HCT116 (cell line): Measurements from ENCODE around the gene GK. TPM values are rescaled to one million over a fixed set of nuclear protein-coding genes. Genes with fewer than 3 reads are reported as not detected.

Experiments used
- ATAC-seq: fragments of 200-7000 bp; cut with Tn5 transposase; 2 replicates; pipeline ENCODE4 v1.9.1; 2020; ENCODE audit warnings: mild to moderate bottlenecking, moderate library complexity
- BruUV-seq: library from RNA; stranded (reverse); fragments of 400-500 nt; replicated peaks from 2 replicates; lab custom pipeline; 2021; lab: Mats Ljungman, UMichigan
- CTCF ChIA-PET: fragments of 300-600 bp; sonication (Branson Sonifier 250); formaldehyde crosslinking; loops from one replicate; lab custom pipeline; 2021; ENCODE audit warnings: antibody characterized with exemption; lab: Charles Lee
- POLR2A ChIA-PET: fragments of 300-600, 350-600 bp; sonication (Branson Sonifier 250); formaldehyde crosslinking; loops from one replicate; lab custom pipeline; 2021; ENCODE audit warnings: antibody characterized with exemption; lab: Charles Lee
- RAD21 ChIA-PET, 2 experiments: fragments of 300-600 bp; sonication (Branson Sonifier 250); formaldehyde crosslinking; loops; one replicate each; lab custom pipeline; 2023; ENCODE audit warnings: low total read pairs in 2 of 2; ENCODE audit not compliant: uncharacterized antibody in 2 of 2, unreplicated experiment in 2 of 2, low non-redundant PET in 1 of 2; lab: Charles Lee
- DNase-seq: peaks from one replicate; pipeline ENCODE4 v3.0.0-alpha.2; 2010; ENCODE audit warnings: low read depth, low spot score
- H2AFZ ChIP-seq: fragments of 200-600 bp; shearing (Covaris generic), sonication (generic); 2 replicates; pipeline ENCODE4 v1.6.1; 2017; ENCODE audit warnings: low read depth, mixed run types, mixed read lengths, antibody characterized with exemption, low read length; ENCODE audit not compliant: poor library complexity, severe bottlenecking
- H3K27ac ChIP-seq: 2 replicates; pipeline ENCODE4 v1.5.1; 2012; ENCODE audit warnings: low read depth, low read length
- H3K27me3 ChIP-seq: fragments of 200-600 bp; sonication (generic); 2 replicates; pipeline ENCODE4 v1.6.1; 2016; ENCODE audit warnings: mixed run types, low read length, mixed read lengths; ENCODE audit not compliant: insufficient read depth
- H3K36me3 ChIP-seq, 2 experiments: fragments of 200-500 bp in 1 of 2; fragments of 200-600 bp in 1 of 2; sonication (Bioruptor generic) in 1 of 2; sonication (generic) in 1 of 2; 2 replicates each; pipeline versions ENCODE4 v1.5.1 to v1.6.1; 2014 to 2016; ENCODE audit warnings: low read length in 2 of 2, inconsistent platforms in 1 of 2, mixed read lengths in 1 of 2, mixed run types in 1 of 2; ENCODE audit not compliant: insufficient read depth in 2 of 2, control insufficient read depth in 1 of 2
- H3K4me1 ChIP-seq, 2 experiments: fragments of 200-600 bp in 1 of 2; sonication (generic) in 1 of 2; 2 replicates each; pipeline versions ENCODE4 v1.5.1 to v1.6.1; 2012 to 2017; ENCODE audit warnings: low read length in 2 of 2, inconsistent platforms in 1 of 2, mild to moderate bottlenecking in 1 of 2, mixed read lengths in 1 of 2, mixed run types in 1 of 2, moderate library complexity in 1 of 2; ENCODE audit not compliant: insufficient read depth in 2 of 2, control insufficient read depth in 1 of 2
- H3K4me2 ChIP-seq: fragments of 200-600 bp; sonication (generic); 2 replicates; pipeline ENCODE4 v1.6.1; 2017; ENCODE audit warnings: mixed run types, low read length, mixed read lengths
- H3K4me3 ChIP-seq, 2 experiments: fragments of 200-600 bp in 1 of 2; sonication (generic) in 1 of 2; replicated peaks in 1 of 2; 2 replicates each; pipeline ENCODE4 v1.5.1; 2011 to 2016; ENCODE audit warnings: low read length in 2 of 2, control low read depth in 1 of 2, low read depth in 1 of 2, mild to moderate bottlenecking in 1 of 2, mixed read lengths in 1 of 2, mixed run types in 1 of 2
- H3K79me2 ChIP-seq: fragments of 200-600 bp; sonication (generic); 2 replicates; pipeline ENCODE4 v1.6.1; 2017; ENCODE audit warnings: mild to moderate bottlenecking, mixed run types, low read length, moderate library complexity, mixed read lengths; ENCODE audit not compliant: insufficient read depth
- H3K9ac ChIP-seq: fragments of 200-600 bp; sonication (generic); 2 replicates; pipeline ENCODE4 v1.6.1; 2016; ENCODE audit warnings: low read length, mixed read lengths
- H3K9me2 ChIP-seq: fragments of 200-600 bp; sonication (generic), shearing (Covaris generic); 2 replicates; pipeline ENCODE4 v1.6.1; 2017; ENCODE audit warnings: mixed run types, mild to moderate bottlenecking, moderate library complexity; ENCODE audit not compliant: insufficient read depth
- H3K9me3 ChIP-seq, 2 experiments: fragments of 200-500 bp in 1 of 2; fragments of 200-600 bp in 1 of 2; sonication (Bioruptor generic) in 1 of 2; sonication (generic) in 1 of 2; 2 replicates each; pipeline ENCODE4 v1.6.1; 2014 to 2017; ENCODE audit warnings: low read length in 2 of 2, mixed read lengths in 2 of 2, inconsistent platforms in 1 of 2, low read depth in 1 of 2, mild to moderate bottlenecking in 1 of 2, mixed run types in 1 of 2, moderate library complexity in 1 of 2; ENCODE audit not compliant: control insufficient read depth in 1 of 2, insufficient read depth in 1 of 2
- H4K20me1 ChIP-seq: fragments of 200-600 bp; sonication (generic), shearing (Covaris generic); 2 replicates; pipeline ENCODE4 v1.6.1; 2017; ENCODE audit warnings: mixed run types, mild to moderate bottlenecking, moderate library complexity; ENCODE audit not compliant: insufficient read depth
- CEBPB ChIP-seq: IDR thresholded peaks from 2 replicates; pipeline ENCODE4 v1.6.1; 2012; ENCODE audit warnings: low read depth
- EGR1 ChIP-seq: IDR thresholded peaks from 2 replicates; pipeline ENCODE4 v1.6.1; 2012; ENCODE audit warnings: low read depth
- ELF1 ChIP-seq: IDR thresholded peaks from 2 replicates; pipeline ENCODE4 v1.6.1; 2012; ENCODE audit warnings: low read depth, borderline replicate concordance
- FOSL1 ChIP-seq: IDR thresholded peaks from 2 replicates; pipeline ENCODE4 v1.6.1; 2012; ENCODE audit warnings: low read depth
- JUND ChIP-seq: IDR thresholded peaks from 2 replicates; pipeline ENCODE4 v1.6.1; 2012
- POLR2A ChIP-seq: IDR thresholded peaks from 2 replicates; pipeline ENCODE4 v1.7.0; 2011; ENCODE audit warnings: borderline replicate concordance; ENCODE audit not compliant: insufficient read depth, insufficient read length; ENCODE audit errors: extremely low read depth
- POLR2AphosphoS5 ChIP-seq: IDR thresholded peaks from 2 replicates; pipeline ENCODE4 v1.6.1; 2011; ENCODE audit warnings: mild to moderate bottlenecking, low read depth, low read length, moderate library complexity
- RAD21 ChIP-seq: IDR thresholded peaks from 2 replicates; pipeline ENCODE4 v1.6.1; 2012; ENCODE audit warnings: low read depth, mild to moderate bottlenecking
- SIN3A ChIP-seq: IDR thresholded peaks from 2 replicates; pipeline ENCODE4 v1.6.1; 2012; ENCODE audit warnings: low read depth
- SRF ChIP-seq: IDR thresholded peaks from 2 replicates; pipeline ENCODE4 v1.6.1; 2012; ENCODE audit warnings: low read depth
- YY1 ChIP-seq: IDR thresholded peaks from 2 replicates; pipeline ENCODE4 v1.6.1; 2011; ENCODE audit warnings: low read length, low read depth, moderate library complexity, mild to moderate bottlenecking; ENCODE audit not compliant: insufficient replicate concordance; ENCODE audit errors: extremely low read depth
- ZFX ChIP-seq: fragments of 450-650 bp; IDR thresholded peaks from 2 replicates; pipeline ENCODE4 v1.6.1; 2017
- intact Hi-C: fragments of 100-400 bp; cut with micrococcal nuclease; formaldehyde crosslinking; loops from 2 replicates; pipeline ENCODE4 v1.10.0; 2022
- total RNA-seq: library from RNA; stranded (reverse); gene quantifications from one replicate; pipeline ENCODE4 v1.2.1, GENCODE V29; 2021; ENCODE audit not compliant: unreplicated experiment
- TF ChIP-seq, protein P1 (sequence below): IDR thresholded peaks from 2 replicates; pipeline ENCODE4 v1.6.1; 2011; ENCODE audit warnings: mild to moderate bottlenecking, low read length, moderate library complexity; ENCODE audit not compliant: insufficient replicate concordance; ENCODE audit errors: extremely low read depth
- TF ChIP-seq, protein P2 (sequence below): IDR thresholded peaks from 2 replicates; pipeline ENCODE4 v1.6.1; 2012
- TF ChIP-seq, protein P3 (sequence below): IDR thresholded peaks from 2 replicates; pipeline ENCODE4 v1.6.1; 2012; ENCODE audit warnings: low read depth
- TF ChIP-seq, protein P4 (sequence below), 3 experiments: fragments of 200-600 bp in 1 of 3; sonication (generic) in 1 of 3; IDR thresholded peaks in 2 of 3; conservative IDR thresholded peaks in 1 of 3; 2 replicates each; pipeline ENCODE4 v1.5.1; 2012 to 2017; ENCODE audit warnings: low read depth in 2 of 3, low read length in 2 of 3, antibody characterized with exemption in 1 of 3, borderline replicate concordance in 1 of 3, control low read depth in 1 of 3, mild to moderate bottlenecking in 1 of 3, mixed read lengths in 1 of 3, mixed run types in 1 of 3, moderate library complexity in 1 of 3; ENCODE audit not compliant: insufficient read depth in 1 of 3
- TF ChIP-seq, protein P5 (sequence below): IDR thresholded peaks from 2 replicates; pipeline ENCODE4 v1.6.1; 2012

GK gene
- total RNA-seq, 1 experiment from 2014 or later, result 4.3 TPM

DNA sequence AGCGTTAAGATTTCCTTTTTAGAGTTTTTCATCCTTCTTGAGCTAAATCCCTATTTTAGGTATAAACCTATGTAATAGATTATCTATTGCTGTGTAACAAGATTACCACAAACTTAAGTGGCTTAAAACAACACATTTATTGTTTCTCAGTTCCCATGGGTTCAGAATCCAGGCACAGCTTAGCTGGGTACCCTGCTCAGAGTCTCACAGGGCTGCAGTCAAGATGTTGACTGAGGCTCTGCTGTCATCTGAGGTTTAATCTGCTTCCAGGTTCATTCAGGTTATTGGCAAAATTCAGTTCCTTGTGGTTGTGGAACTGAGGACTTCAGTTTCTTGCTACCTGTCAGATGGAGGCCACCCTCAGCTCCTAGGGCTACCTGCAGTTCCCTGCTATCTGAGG is 60.9 kb downstream of the GK start:
- H3K27me3 ChIP-seq, result no peaks in the 10 kb centered on the region
- RAD21 ChIA-PET, result no interaction called here
- no peak overlapping the region for H3K9ac ChIP-seq
- TF ChIP-seq, protein P1, sequence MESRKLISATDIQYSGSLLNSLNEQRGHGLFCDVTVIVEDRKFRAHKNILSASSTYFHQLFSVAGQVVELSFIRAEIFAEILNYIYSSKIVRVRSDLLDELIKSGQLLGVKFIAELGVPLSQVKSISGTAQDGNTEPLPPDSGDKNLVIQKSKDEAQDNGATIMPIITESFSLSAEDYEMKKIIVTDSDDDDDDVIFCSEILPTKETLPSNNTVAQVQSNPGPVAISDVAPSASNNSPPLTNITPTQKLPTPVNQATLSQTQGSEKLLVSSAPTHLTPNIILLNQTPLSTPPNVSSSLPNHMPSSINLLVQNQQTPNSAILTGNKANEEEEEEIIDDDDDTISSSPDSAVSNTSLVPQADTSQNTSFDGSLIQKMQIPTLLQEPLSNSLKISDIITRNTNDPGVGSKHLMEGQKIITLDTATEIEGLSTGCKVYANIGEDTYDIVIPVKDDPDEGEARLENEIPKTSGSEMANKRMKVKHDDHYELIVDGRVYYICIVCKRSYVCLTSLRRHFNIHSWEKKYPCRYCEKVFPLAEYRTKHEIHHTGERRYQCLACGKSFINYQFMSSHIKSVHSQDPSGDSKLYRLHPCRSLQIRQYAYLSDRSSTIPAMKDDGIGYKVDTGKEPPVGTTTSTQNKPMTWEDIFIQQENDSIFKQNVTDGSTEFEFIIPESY, result no peak
- TF ChIP-seq CEBPB (no peak), EGR1 (no peak), POLR2AphosphoS5 (no peak), SRF (no peak), FOSL1 (no peak), SIN3A (no peak), RAD21 (no peak), YY1 (no peak), JUND (no peak), POLR2A (no peak), ELF1 (no peak), ZFX (no peak)
- TF ChIP-seq, protein P2, sequence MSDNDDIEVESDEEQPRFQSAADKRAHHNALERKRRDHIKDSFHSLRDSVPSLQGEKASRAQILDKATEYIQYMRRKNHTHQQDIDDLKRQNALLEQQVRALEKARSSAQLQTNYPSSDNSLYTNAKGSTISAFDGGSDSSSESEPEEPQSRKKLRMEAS, result no peak
- TF ChIP-seq, protein P3, sequence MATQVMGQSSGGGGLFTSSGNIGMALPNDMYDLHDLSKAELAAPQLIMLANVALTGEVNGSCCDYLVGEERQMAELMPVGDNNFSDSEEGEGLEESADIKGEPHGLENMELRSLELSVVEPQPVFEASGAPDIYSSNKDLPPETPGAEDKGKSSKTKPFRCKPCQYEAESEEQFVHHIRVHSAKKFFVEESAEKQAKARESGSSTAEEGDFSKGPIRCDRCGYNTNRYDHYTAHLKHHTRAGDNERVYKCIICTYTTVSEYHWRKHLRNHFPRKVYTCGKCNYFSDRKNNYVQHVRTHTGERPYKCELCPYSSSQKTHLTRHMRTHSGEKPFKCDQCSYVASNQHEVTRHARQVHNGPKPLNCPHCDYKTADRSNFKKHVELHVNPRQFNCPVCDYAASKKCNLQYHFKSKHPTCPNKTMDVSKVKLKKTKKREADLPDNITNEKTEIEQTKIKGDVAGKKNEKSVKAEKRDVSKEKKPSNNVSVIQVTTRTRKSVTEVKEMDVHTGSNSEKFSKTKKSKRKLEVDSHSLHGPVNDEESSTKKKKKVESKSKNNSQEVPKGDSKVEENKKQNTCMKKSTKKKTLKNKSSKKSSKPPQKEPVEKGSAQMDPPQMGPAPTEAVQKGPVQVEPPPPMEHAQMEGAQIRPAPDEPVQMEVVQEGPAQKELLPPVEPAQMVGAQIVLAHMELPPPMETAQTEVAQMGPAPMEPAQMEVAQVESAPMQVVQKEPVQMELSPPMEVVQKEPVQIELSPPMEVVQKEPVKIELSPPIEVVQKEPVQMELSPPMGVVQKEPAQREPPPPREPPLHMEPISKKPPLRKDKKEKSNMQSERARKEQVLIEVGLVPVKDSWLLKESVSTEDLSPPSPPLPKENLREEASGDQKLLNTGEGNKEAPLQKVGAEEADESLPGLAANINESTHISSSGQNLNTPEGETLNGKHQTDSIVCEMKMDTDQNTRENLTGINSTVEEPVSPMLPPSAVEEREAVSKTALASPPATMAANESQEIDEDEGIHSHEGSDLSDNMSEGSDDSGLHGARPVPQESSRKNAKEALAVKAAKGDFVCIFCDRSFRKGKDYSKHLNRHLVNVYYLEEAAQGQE, result no peak
- TF ChIP-seq, protein P4, sequence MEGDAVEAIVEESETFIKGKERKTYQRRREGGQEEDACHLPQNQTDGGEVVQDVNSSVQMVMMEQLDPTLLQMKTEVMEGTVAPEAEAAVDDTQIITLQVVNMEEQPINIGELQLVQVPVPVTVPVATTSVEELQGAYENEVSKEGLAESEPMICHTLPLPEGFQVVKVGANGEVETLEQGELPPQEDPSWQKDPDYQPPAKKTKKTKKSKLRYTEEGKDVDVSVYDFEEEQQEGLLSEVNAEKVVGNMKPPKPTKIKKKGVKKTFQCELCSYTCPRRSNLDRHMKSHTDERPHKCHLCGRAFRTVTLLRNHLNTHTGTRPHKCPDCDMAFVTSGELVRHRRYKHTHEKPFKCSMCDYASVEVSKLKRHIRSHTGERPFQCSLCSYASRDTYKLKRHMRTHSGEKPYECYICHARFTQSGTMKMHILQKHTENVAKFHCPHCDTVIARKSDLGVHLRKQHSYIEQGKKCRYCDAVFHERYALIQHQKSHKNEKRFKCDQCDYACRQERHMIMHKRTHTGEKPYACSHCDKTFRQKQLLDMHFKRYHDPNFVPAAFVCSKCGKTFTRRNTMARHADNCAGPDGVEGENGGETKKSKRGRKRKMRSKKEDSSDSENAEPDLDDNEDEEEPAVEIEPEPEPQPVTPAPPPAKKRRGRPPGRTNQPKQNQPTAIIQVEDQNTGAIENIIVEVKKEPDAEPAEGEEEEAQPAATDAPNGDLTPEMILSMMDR (IDR thresholded peaks at IDR 0.05 in 2 of 3, conservative IDR thresholded peaks at IDR 0.05 in 1 of 3; ENCODE audit: borderline replicate concordance in 1 of 3, insufficient read depth in 1 of 3, low read depth in 2 of 3, low read length in 2 of 3), result no peak
- TF ChIP-seq, protein P5, sequence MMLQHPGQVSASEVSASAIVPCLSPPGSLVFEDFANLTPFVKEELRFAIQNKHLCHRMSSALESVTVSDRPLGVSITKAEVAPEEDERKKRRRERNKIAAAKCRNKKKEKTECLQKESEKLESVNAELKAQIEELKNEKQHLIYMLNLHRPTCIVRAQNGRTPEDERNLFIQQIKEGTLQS, result no peak
- ATAC-seq, result no peak
- no peaks in the 10 kb centered on the region for H3K36me3 ChIP-seq
- H2AFZ ChIP-seq, result no peak overlapping the region
- no peaks in the 10 kb centered on the region for H3K9me3 ChIP-seq
- CTCF ChIA-PET, result interaction anchor here (0.7 to 1.3 kb wide), 2 partner anchors 79 to 144 kb away, joined by 3 to 5 read pairs; no protein-coding TSS in a partner anchor
- POLR2A ChIA-PET, result no interaction called here
- no peaks in the 10 kb centered on the region for H3K4me1 ChIP-seq
- H3K9me2 ChIP-seq, result no peaks in the 10 kb centered on the region
- intact Hi-C loops, result loop anchor here (5.0 kb wide), 1 partner anchor 437 kb away; no protein-coding TSS in a partner anchor
- H3K79me2 ChIP-seq, result no peaks in the 10 kb centered on the region
- H3K4me2 ChIP-seq, result no peak overlapping the region
- H3K27ac ChIP-seq, result no peak overlapping the region
- no peak for DNase-seq
- H3K4me3 ChIP-seq, result no peak overlapping the region
- no TSS peak for BruUV-seq
- no peaks in the 10 kb centered on the region for H4K20me1 ChIP-seq
